B cell (primary cell): ENCODE data around the gene DENND2C.

Source experiments
- EZH2 ChIP-seq: IDR thresholded peaks from 2 replicates; pipeline ENCODE4 v1.6.1; 2012; ENCODE audit warnings: borderline replicate concordance, low read depth, mild to moderate bottlenecking, moderate library complexity, low read length; ENCODE audit not compliant: insufficient read depth, poor library complexity, severe bottlenecking
- TF ChIP-seq, protein P1 (sequence below): fragments of 200-600 bp; IDR thresholded peaks from one replicate; pipeline ENCODE4 v1.8.0; 2022; ENCODE audit warnings: antibody characterized with exemption, mild to moderate bottlenecking

DNA sequence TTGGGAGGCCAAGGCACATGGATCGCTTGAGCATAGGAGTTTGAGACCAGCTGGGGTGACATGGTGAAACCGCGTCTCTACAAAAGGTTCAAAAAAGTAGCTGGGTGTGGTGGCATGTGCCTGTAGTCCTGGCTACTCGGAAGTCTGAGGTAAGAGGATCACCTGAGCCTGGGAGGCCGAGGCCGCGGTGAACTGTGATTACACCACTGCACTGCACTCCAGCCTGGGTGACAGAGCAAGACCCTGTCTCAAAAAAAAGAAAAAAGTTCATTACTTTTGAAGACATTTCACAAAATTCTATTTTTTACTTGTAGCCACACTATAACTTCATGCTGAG, 2.1 kb upstream of the DENND2C start:
- TF ChIP-seq, protein P1, sequence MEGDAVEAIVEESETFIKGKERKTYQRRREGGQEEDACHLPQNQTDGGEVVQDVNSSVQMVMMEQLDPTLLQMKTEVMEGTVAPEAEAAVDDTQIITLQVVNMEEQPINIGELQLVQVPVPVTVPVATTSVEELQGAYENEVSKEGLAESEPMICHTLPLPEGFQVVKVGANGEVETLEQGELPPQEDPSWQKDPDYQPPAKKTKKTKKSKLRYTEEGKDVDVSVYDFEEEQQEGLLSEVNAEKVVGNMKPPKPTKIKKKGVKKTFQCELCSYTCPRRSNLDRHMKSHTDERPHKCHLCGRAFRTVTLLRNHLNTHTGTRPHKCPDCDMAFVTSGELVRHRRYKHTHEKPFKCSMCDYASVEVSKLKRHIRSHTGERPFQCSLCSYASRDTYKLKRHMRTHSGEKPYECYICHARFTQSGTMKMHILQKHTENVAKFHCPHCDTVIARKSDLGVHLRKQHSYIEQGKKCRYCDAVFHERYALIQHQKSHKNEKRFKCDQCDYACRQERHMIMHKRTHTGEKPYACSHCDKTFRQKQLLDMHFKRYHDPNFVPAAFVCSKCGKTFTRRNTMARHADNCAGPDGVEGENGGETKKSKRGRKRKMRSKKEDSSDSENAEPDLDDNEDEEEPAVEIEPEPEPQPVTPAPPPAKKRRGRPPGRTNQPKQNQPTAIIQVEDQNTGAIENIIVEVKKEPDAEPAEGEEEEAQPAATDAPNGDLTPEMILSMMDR, result no peak
- TF ChIP-seq EZH2, result no peak
